Tibial artery (tissue), 4 donors: ENCODE data around the gene TTC22.

Source experiments
- DNase-seq, 2 donors: peaks; one replicate each; pipeline ENCODE4 v3.0.0-alpha.2; 2019
- H3K27ac ChIP-seq, 2 donors: fragments of 200-600 bp; sonication (generic) in 1 of 2; 1 replicate in 1 of 2; 2 replicates in 1 of 2; pipeline ENCODE4 v1.5.1; 2018 to 2019; ENCODE audit warnings: mild to moderate bottlenecking in 1 of 2
- H3K27me3 ChIP-seq, 2 donors: fragments of 200-600 bp; sonication (generic) in 1 of 2; one replicate each; pipeline versions ENCODE4 v1.5.1 to v1.6.0; 2016 to 2019
- H3K36me3 ChIP-seq, 3 donors: fragments of 200-600 bp; sonication (generic) in 2 of 3; one replicate each; pipeline ENCODE4 v1.5.1; 2016 to 2019; ENCODE audit warnings: mild to moderate bottlenecking in 2 of 3
- H3K4me1 ChIP-seq, 4 donors: fragments of 200-600 bp; sonication (generic) in 2 of 4; 1 replicate in 3 of 4; 2 replicates in 1 of 4; pipeline ENCODE4 v1.5.1; 2016 to 2019
- H3K4me3 ChIP-seq, 2 donors: fragments of 200-600 bp; sonication (generic) in 1 of 2; 1 replicate in 1 of 2; 2 replicates in 1 of 2; pipeline ENCODE4 v1.5.1; 2018 to 2019; ENCODE audit warnings: mild to moderate bottlenecking in 2 of 2
- H3K9me3 ChIP-seq, 3 donors: fragments of 200-600 bp; sonication (generic) in 1 of 3; one replicate each; pipeline ENCODE4 v1.5.1; 2016 to 2019
- CTCF ChIP-seq, 2 experiments: fragments of 200-600 bp in 1 of 2; fragments of 450-650 bp in 1 of 2; IDR thresholded peaks; one replicate each; pipeline ENCODE4 v1.5.1; 2017 to 2019; ENCODE audit warnings: antibody characterized with exemption in 2 of 2, mild to moderate bottlenecking in 1 of 2, moderate library complexity in 1 of 2
- intact Hi-C: fragments of 100-400 bp; cut with DNase I; formaldehyde crosslinking; loops from one replicate; pipeline ENCODE4 v1.15.0; 2023; ENCODE audit warnings: low total_unique reads

TTC22 gene

GRCh38 chr1:54745274-54745673 lies 55.8 kb downstream of the TTC22 start:
- Histone ChIP-seq H3K4me1 (no peaks in the 10 kb centered on the region), H3K27me3 (no peaks in the 10 kb centered on the region), H3K9me3 (no peaks in the 10 kb centered on the region), H3K27ac (no peak overlapping the region), H3K4me3 (no peak overlapping the region), H3K36me3 (peaks cover 34 to 43% (median 35%) of the 10 kb centered on the region in 3 donors)
- intact Hi-C loops, result no loop called here
- no peak for TF ChIP-seq CTCF (IDR thresholded peaks at IDR 0.05)
- DNase-seq, result no peak

DNA sequence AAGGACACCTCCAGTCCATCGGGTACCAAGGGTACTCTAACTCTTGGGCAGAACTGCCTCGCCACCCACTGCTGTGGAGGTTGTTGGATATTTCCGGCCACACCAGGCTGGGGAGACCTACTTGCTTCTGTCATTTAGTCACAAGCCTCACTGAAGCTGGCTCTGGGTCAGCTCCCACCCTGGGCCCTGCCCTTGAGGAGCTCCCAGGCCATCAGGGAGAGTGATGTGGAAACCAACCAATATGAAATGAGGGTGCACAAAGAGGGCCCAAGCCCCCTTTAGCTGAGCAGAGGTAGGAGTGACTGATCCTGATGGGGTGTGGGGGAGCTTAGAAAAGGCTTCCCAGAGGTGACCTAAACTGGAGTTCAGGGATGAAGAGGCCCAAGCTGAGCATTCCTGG lies 56.4 kb downstream of the TTC22 start:
- H3K27me3 ChIP-seq, result no peaks in the 10 kb centered on the region
- H3K4me3 ChIP-seq, result no peak overlapping the region
- H3K27ac ChIP-seq, result no peak overlapping the region
- no peak for DNase-seq
- peaks cover 38 to 49% (median 41%) of the 10 kb centered on the region in 3 donors for H3K36me3 ChIP-seq
- H3K9me3 ChIP-seq, result no peaks in the 10 kb centered on the region
- TF ChIP-seq CTCF (IDR thresholded peaks at IDR 0.05), result no peak
- intact Hi-C loops, result no loop called here
- H3K4me1 ChIP-seq, result no peaks in the 10 kb centered on the region

DNA sequence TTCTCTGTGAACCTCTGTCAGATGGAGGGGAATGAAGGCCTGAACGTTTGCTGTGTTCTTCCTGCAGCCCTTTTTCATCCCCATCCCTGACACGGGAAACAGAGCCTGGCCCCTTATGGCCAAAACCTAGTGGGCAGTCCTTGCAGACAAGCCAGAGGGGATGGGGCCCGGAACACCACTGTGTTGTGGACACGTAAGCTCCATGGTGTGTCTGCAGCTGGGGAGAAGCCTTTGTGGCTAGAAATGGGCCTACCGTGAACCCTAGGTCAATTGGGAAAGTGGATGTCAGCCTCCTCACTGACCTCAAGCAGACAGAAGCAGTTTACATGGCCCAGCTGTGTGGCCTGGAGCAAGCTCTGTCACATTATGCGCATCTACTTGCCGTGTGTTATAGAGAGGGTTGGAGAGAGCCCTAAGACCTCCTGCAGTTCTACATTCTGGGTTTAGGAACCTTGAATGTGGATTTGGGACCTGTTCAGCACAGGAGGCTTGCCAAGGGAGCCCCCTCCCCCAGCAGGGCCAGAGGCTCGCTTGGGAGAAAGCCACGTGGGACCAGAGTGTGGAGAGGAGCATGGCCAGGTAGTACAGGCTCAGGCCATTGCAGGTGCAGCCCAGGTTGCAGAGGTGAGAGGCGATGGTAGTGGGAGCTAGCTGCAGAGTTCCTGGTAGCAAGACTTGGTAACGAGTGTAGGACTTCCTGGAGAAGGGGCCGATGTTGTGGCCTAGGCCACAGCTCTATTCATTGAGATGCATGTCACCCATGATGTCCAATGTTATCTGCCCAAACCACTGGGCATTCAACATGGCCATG lies 57.5 kb downstream of the TTC22 start:
- intact Hi-C loops, result no loop called here
- Histone ChIP-seq H3K4me3 (no peak overlapping the region), H3K36me3 (peaks cover 49 to 60% (median 51%) of the 10 kb centered on the region in 3 donors), H3K9me3 (no peaks in the 10 kb centered on the region), H3K4me1 (no peaks in the 10 kb centered on the region), H3K27ac (no peak overlapping the region), H3K27me3 (no peaks in the 10 kb centered on the region)
- no peak for DNase-seq
- no peak for TF ChIP-seq CTCF (IDR thresholded peaks at IDR 0.05)

DNA sequence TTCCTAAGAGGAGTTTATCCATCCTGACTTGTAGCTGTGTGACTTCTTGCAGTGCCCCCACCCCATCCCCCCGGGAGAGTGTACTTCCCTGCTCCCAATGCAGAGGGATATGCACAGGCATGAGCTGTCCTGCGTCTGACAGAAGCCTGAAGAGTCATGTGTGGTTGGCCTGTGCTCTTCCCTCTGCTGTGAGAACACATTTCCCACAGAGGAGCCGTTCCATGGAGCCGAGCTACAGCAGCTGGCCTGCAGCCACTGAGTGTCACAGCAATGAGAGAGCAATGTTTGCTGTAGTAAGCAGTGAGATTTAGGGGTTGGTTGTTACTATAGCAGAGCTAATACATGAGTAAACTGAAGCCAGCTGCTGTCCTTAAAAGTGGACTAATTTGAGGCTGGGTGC lies 58.8 kb downstream of the TTC22 start:
- no peak for TF ChIP-seq CTCF (IDR thresholded peaks at IDR 0.05)
- DNase-seq, result no peak
- Histone ChIP-seq H3K9me3 (no peaks in the 10 kb centered on the region), H3K27ac (no peak overlapping the region), H3K27me3 (no peaks in the 10 kb centered on the region), H3K4me3 (no peak overlapping the region), H3K4me1 (no peaks in the 10 kb centered on the region), H3K36me3 (peaks cover 60 to 73% (median 65%) of the 10 kb centered on the region in 3 donors)
- intact Hi-C loops, result no loop called here

GRCh38 chr1:54741531-54741930 lies 59.6 kb downstream of the TTC22 start:
- DNase-seq, result no peak
- Histone ChIP-seq H3K4me1 (no peaks in the 10 kb centered on the region), H3K4me3 (no peak overlapping the region), H3K27ac (no peak overlapping the region), H3K36me3 (peaks cover 62 to 81% (median 72%) of the 10 kb centered on the region in 3 donors), H3K27me3 (no peaks in the 10 kb centered on the region), H3K9me3 (no peaks in the 10 kb centered on the region)
- intact Hi-C loops, result no loop called here
- TF ChIP-seq CTCF (IDR thresholded peaks at IDR 0.05), result no peak
